NCI-H1105 (cell line): Measurements from ENCODE around the gene ELOVL4.

Experiments
- DNase-seq: peaks from one replicate; lab custom pipeline; 2025; lab: John Stamatoyannopoulos, UW

Gene ELOVL4

DNA sequence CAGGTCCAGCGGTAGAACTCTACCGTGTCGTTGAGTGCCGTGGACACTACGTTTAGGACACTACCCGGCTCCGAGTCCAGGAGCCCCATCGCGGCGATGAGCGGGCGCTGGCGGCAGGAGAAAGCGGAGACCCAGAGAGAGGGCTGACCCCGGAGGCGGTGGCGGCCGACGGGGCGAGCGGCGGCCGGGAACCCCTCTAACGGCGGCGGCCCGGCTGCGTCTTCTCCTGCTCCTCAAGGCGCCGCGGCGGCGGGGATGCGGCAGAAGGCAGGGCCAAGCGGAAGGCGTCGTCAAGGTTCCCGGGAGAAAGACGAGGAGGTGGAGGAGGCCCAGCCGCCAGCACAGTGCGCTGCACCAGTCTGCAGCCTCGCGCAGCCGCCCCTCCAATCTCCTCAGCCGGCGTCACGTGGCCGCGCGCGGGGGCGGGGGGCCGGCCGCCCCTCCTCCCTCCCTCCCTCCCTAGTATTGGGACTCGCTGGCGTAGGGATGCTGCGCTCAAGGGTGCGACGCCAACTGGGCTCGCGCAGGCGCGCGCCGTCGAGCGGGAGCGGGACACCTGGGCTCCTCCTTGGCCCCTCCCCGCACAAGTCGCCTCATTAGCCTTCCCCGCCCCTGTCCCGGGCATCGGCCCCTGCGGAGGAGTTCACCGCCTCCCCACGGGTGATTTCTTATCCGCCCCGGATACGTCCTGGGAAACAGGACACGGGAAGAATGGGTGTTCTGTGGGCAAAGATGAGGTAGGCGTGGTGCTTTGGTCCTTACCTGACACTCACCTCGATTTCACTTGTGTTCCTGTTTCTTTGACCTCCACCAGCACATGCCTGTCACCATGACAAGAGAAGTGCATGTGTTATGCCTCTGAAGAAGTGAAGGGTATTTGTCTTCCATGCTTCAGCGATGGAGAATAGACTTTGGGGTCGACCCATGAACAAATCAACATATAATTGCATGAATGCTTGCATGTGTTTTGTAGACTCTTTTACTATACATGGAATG lies at the start of gene ELOVL4:
ELOVL4 (minus strand) TSS at position 363 of the 996 bp plus-strand sequence; CDS start at position 89, 274 bp downstream.
- DNase-seq, result peak; percentile 88

DNA sequence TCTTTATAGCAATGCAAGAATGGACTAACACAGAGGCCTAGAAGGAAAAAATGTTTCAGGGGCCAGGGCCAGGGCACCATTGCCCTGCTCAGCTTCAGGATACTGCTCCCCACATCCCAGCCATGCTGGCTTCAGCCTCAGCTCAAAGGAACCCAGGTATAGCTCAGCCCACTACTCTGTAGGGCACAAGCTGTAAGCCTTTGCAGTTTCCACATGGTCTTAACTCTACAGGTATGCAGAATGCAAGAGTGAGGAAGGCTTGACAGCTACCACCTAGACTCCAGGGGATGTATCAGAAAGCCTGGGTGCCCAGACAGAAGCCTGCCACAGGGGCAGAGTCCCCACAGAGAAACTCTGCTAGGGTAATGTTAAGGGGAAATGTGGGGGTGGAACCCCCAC lies 46.6 kb upstream of the ELOVL4 start:
- DNase-seq, result no peak

DNA sequence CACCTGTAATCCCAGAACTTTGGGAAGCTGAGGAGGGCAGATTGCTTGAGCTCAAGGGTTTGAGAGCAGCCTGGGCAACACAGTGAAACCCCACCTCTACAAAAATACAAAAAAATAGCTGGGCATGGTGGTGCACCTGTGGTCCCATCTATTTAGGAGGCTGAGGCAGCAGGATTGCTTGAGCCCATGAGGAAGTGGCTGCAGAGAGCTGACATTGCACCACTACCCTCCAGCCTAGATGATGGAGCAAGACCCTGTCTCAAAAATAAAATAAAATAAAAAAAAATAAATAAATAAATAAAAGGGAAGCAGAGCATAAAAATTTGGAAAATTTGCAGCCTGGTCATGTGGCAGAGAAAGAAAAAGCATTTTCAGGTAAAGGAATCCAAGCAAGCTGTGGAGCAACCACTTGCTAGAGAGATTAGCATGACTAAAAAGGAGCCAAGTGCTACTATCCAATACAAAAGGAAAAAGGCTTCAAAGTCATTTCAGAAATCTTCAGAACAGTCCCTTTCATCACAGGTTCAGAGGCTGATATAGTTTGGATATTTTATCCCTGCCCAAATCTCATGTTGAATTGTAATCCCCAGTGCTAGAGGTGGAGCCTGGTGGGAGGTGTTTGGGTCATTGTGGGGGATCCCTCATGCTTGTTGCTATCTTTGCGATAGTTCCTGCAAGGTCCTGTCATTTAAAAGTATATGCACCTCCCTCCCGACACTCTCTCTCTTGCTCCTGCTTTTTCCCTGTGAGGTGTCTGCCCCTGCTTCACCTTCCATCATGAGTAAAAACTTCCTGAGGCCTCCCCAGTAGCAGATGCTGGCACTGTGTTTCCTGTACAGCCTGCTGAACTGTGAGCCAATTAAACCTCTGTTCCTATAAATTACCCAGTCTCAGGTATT lies 45.9 kb upstream of the ELOVL4 start:
- no peak for DNase-seq

DNA sequence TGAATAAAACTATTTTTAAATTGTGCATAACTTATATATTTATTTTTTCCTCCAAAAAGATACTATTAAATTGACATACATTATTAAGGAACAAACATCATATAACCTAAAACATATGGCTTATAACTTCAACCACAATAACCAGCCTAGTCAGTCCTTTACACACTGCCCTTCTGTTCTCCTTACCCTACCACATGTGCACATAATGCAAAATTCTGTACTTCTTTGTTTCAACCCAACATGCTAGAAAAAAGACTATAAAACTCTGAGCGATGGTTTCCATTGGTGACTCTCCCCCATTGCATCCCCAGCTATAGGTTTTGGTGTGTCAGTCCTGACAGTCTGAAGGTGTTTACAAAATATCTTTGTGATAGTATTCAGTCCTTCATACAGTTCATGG lies 42.3 kb upstream of the ELOVL4 start:
- no peak for DNase-seq

DNA sequence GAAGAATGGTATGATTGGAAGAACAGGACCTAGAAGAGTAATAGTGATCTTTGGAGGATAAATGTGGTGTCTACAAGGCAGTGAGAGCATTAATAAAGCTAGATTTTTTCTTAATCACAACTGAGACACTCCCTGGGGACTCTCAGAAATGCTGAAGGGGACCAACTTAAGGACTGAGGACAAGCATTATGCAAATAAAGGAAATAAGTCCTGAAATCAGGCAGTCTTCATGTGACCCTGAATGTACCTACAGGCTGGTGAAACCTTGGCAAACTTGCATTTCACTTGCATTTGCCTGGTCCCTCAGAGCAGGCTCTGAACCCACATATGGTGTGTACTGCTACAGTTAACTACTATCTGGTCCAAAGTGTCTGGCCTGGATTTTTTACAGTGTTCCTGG lies 37.8 kb upstream of the ELOVL4 start:
- no peak for DNase-seq

DNA sequence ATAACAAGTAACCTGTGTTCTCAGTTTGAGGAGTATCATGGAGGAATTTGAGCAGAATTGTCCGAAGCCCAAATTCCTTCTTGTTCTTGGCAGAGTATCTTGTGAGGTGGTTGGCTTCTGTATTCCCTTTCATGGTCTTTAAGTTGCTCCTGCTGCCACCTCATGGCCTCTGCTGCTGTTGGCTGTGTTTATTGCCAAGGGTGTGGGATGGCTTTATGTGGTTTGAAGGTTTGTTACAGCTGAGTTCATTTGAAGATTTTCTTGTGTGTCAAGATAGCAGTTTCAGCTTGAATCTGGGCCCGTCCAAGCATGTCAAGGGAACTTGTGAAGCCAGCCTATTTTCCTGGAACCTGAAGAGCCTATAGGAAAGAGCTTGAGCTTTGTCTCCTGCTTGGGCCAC lies 36.9 kb upstream of the ELOVL4 start:
- DNase-seq, result no peak

DNA sequence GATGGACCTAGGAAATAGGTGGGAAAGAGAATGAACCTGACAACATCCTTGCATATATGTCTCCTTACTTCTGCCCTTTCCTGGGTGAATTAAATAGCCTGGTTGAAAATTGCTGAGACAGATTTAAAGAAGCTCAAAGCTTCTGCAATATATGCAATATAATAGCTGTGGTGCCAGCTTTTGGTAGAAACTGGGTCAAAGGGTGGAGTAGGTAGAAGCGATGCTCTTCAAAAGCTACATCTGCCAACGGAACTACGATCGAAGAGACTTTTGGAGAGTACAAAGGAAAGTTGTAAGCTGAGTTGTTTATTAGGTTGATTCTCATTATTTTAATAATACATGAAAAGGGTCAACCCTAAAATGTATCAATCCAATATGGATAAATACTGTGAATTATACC lies 34.3 kb upstream of the ELOVL4 start:
- DNase-seq, result no peak

DNA sequence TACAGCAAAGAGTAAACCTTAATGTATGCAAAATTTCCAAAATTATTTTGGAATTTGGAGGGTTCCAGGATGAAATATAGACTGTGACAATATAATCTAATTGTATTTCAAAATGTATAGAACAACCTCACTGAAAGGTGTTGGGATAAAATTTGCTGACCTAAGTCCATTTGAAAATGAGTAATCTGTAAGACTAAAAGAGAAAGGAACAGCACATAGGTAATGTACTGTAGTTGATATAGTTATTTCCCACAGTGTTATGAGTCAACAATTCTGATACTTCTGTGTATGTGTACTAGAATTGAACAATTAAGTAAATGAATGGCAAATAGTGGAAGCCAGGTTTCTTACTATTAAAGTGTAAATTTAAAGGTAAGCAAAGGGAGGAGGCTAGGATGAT lies 23.8 kb upstream of the ELOVL4 start:
- no peak for DNase-seq

DNA sequence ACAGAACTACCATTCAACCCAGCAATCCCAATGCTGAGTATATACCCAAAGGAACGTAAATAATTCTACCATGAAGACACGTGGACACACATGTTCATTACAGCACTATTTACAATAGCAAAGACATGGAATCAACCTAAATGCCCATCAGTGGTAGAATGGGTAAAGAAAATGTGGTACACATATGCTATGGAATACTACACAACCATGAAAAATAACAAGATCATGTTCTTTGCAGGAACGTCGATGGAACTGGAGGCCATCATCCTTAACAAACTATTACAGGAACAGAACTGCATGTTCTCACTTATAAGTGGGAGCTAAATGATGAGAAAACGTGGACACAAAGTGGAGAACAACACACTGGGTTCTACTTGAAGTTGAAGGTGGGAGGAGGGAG lies 22.4 kb upstream of the ELOVL4 start:
- DNase-seq, result no peak

DNA sequence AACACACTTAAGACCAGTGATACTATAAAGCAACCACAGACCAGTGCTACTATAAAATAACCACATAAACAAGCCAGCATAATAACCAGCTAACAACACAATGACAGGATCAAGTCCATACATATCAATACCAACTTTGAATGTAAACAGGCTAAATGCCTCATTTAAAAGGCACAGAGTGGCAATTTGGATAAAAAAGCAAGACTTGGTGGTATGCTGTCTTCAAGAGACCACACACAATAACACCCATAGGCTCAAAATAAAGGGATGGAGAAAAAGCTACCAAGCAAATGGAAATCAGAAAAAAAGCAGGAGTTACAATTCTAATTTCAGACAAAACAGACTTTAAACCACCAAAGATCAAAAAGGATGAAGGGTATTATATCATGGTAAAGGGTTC lies 19.8 kb upstream of the ELOVL4 start:
- DNase-seq, result no peak

DNA sequence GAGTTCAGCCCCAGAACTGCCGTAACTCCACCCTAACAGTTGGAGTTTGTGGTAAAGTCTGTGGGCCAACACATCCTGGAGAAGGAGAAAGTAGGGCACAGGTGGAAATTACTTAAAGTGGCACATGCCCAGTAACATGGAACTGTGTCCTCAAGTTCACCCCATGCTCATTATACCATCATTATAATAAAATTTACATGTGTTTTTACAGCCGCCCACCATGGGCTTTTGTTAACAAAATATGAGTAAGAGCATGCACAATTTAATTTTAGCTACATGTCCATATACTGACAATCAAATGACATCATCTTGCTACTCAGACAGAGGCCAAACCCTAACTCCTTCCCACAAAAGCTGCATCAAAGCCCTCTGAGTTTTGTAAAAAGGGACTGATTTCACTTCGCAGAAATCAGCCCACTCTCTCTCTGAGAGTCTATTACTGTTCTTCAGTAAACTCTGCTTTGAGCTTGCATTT lies 17.3 kb upstream of the ELOVL4 start:
- no peak for DNase-seq

DNA sequence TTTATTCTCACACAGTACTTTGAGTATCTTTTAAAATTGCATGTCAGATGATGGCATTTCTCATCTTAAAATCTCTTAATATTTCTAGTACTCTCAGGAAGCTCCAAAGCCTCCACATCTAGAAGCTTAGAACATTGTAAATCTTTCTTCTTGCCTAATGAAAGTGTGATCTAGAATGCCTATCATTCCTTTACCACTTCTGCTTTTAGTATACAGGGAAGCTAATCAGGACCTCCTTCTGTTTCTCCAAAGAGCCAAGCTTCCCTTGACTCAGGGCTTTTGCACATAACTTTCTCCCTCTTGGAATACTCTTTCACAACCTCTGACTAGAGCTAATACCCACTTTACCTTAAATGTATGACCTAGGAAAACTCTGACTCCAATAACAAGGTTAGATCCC lies 7.5 kb upstream of the ELOVL4 start:
- no peak for DNase-seq

DNA sequence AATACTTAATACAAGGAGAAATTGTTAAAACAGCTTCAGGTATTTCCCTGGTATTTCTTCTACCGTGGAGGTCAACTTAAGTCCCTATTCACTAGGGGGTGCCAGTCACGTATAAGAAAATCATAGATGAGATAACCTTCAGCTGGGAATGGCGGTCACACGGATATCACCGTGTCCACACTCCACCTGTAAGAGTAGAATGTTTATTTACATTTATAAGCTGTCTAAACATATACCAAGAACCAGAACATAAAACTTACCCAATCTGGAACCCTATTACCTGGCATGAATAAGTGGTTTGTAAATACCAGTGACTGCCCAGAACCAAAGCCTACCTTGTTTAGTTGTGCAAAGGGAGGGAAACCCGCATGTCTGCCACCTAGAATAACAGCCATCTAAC lies 1.9 kb upstream of the ELOVL4 start:
- DNase-seq, result peak; percentile 84

DNA sequence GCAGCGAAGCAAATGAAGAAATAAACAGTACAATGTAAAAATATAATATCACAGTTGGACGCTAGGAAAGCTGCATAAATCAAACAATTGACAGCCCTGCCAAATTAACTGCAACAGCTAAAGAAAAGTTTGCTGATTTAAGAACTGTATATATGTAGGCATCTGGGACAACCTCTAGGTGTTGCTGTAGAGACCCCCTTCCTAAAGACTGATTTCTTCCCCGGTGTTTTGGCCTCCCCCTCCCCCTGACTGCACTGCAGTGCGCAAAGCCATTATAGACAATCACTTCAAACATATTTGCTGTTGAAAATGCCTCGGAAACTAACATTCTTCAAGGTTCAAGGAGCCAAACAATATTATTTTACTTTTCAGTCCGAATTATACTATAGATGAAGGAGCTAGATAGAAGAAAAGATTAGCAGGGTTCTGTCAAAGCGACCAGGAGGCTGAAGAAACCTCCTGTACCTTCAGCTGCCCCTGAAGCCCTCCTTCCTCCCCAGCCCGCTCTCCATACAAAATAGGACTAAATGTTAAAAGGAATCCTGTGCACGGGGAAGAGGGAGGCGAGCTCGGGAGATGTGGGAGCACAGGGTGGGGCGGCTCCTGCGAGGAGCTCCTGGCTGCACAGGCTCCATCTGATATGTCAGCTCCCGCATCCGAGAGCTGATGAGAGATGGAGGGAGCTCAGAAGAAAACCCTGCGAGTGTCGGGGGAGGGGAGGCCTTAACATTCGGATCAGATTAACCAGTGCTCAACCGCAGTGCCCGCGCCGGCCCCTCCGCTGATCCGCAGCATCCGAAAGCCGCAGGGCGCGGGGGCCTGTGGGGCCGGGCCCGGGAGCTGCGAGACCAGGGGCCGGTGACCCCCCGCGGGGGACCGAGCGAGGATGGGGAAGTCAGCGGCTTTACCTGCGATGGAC lies 822 bp downstream of the ELOVL4 start:
- peak; percentile 45 for DNase-seq

DNA sequence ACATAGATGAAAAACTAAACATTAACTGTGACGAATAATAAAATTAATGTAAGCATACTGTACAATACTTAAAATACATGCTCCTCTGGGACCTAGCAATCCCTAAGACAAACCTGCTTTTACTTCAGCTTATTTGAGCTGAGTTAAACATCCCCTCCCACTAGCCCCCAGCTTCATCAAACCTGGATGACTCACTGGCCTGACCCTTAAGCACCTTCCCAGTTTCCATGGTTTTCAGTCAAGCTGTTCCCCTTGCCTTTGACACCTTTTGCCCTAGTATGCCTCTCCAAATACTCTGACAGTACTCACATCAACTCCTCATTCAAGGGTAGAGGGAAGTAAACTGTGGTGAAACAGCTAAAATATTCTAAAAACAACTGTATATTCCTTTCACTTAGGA lies 4.2 kb downstream of the ELOVL4 start:
- no peak for DNase-seq

DNA sequence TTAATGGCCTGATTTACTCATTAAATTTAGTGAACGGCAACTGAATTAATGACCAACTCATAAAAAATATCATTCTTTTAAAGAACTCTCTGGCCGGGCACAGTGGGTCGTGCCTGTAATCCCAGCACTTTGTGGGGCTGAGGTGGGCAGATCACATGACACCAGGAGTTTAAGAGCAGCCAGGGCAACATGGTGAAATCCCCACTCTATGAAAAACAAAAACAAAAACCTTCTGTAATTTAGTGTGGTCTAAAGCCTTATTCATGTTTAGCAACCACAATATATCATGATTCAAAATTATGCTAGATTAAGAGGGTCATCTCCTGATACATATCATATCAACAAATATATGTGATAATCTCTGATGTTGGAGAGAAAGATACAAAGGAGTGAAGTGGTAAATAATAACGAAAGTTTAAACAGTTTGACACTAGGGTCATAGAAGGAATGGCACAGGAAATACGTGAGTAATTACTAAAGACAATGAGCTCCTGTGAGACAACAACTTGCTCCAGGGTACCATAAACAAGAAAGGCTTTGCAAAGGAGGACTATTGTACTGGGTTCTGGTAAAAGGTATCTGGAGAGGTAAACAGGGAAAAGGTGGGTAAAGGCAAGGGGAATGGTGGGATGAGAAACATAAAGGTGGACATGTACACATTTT lies 5.7 kb downstream of the ELOVL4 start:
- no peak for DNase-seq

DNA sequence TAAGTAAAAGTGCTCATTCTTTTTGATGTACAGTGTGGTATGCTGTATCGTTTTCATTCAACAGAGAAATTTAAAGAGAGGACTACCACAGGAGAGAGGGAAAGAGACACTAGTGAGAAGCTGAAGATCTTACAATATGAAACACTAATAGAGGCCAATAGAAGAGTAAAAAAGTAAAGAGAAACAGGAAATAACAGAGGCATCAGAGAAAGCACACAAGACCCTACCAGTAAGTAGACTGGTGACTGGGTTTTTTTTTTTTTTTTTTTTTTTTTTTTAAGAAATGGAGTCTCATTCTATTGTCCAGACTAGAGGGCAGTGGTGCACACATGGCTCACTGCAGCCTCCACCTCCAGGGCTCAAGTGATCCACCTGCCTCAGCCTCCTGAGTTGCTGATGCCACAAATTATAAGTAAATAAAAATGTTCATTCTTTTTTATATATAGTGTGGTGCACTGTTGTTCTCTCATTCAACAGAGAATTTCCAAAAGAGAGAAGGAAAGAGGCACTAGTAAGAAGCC lies 18.8 kb downstream of the ELOVL4 start:
- DNase-seq, result no peak

DNA sequence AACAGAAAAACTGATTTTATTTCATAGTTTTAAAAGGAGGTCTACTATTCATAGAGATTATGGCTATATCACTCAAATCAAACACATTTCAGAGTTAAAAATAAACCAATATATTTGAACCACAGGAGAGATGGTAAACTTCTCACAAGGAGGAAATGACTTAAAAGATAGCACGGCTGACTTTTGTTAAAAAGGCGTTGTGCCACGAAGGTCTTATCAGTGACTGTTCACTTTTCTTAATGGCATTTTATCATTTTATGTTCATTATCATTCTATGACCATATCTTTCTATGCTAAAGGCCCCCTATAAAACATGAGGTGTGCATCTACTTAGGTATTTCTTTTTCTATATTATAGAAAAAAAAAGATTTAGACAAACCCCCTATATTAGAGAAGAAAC lies 19.6 kb downstream of the ELOVL4 start:
- DNase-seq, result no peak

DNA sequence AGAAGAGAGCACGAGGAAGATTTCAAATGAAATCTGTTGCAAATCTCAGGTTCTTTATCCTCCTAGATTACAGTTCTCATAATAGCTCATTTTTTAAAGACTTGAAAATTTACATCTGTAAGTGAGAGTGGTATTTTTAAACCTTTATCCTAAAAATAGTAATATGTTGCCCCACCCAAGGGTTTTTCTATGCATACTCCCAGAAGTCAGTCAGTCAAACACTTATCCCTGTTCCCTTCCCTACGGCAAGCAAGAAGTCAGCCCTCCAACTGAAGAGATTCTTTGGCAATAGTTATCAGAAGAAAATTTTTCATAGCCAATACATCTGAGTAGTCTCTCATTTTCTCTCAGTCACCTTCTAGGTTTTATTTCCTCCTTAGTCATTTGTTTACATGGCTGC lies 24.1 kb downstream of the ELOVL4 start:
- no peak for DNase-seq

DNA sequence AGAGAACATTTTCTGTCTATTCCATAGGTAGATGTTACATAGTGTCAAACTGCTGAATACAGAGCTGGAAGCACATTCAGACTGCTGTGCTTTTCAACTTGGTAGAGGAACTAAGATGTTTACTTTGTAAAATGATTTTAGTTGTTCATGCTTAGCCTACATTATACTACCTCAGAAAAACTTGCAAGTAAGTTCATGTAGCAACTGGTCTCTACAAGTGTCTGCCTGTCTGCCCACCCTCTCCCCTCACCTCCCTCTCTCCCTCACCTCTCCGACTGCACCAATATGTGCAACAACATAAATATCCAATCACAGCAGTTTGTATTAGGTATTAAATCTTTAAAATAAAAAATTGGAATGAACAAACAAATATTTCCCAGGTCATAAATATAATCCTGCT lies 25.3 kb downstream of the ELOVL4 start:
- no peak for DNase-seq

DNA sequence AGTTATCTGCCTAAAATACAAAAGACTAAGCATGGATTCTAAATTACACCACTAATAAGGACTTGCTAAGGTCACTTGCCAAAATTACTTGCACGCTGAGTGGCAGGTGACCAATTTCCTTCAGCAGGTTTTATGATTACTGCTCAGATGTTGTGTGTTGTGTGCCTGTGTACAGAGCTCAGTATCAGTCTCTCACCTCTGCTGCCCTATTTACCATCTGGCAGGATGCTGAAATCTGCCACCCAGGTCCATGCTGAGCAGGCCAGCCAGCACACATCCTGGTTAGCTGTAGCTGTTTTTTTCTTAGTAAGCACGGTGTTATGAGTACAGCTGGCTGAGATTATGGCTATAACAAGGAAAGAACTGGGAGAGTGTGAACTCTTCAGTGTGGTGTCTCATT lies 34.0 kb downstream of the ELOVL4 start:
- no peak for DNase-seq
